Fibroblast of skin of scalp (primary cell): ENCODE measurements around the gene LASP1NB.
"Not testable (repeated sequence)": the region's sequence is repeated elsewhere in the genome, so short reads cannot be mapped to it uniquely, and the experiment has no call there.

ENCODE experiments used
- DNase-seq: peaks from one replicate; pipeline ENCODE4 v3.0.0-alpha.2; 2013

LASP1NB gene

DNA sequence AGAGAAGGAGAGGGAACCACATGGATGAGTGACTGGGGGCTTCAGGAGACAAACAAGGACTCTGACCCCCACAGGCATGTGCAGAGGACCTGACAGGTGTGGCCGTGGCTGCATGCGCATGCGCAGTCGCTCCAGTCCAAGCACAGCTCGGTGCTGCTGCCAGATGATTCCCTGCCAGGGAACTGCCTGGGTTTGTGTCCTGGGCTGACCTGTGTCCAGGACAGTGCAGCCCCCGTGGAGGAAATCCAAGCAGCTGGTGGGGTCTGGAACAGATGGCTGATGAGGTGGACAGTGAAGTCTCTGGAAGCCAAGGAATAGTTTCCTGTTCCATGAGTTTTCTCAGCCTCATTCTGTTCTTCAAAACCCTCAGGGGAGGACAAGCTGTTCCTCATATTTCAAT lies 28.2 kb upstream of the LASP1NB start:
- DNase-seq, result no peak

DNA sequence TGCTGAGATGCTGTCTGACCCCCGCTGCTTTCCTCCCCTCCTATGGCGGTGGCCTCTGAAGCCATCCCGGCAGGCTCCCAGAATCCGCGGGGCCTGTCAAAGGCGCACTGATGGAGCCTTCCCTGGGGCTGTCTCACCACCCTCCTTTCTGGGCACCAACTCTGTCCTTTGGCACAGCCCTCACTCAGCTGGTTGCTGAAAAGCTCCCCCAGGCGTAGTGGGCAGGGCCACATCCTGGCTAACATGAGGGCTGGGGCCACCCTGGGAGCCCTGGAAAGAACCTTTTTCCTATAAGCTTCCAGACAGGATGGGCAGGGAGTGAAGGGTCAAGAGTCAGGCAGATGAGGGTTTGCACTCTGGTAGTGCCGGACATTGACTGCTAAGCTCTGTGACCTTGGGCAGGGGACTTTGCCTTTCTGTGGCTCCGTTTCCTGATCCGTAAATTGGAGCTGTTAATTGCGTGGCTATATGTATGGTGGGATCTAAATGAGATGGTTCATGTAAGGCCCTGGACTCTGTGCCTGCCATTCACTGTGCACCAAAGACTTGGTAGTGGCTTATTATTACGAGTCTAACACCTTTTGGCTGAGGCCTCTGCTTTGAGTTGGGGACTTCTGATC lies 27.6 kb upstream of the LASP1NB start:
- no peak for DNase-seq

DNA sequence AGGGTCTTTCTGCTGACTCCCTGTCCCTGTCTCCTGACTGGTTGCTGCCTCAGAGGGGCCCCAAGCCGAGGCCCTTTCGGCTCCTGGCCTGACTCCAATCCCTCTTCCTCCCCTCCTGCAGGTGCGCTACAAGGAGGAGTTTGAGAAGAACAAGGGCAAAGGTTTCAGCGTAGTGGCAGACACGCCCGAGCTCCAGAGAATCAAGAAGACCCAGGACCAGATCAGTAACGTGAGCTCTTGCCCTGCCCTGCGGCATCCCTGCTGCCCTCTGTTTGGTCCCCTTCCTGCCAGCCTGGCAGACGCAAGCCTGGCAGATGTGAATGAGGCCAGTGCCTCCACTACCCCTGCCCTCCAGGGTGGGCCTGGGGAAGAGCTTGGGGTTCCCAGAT lies 27.1 kb upstream of the LASP1NB start:
- no peak for DNase-seq

DNA sequence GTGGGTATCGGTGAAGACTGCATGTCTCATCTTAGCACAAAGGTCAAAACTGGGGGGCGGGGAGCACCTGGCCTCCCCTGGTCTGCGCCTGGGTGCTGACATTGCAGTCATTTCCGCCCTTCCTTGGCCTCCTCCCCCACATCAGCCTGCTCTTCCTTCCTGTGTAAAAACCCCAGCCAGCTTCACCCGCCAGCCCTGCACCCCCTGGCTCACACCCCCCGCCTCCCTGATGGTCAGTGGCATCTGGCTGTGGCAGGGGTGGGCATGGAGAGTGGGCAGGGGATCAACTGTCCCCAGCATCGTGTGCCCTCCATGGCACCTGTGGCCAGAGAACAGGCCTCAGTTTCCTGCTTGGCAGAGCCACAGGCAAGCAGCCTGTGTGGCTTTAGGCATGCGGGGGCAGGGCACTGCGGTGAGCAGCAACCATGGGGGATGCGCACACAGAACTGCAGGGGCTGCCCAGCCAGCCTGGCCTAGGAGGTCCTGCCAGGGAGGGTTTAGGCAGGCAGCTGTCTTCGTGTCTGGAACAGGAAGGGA lies 26.5 kb upstream of the LASP1NB start:
- no peak for DNase-seq

DNA sequence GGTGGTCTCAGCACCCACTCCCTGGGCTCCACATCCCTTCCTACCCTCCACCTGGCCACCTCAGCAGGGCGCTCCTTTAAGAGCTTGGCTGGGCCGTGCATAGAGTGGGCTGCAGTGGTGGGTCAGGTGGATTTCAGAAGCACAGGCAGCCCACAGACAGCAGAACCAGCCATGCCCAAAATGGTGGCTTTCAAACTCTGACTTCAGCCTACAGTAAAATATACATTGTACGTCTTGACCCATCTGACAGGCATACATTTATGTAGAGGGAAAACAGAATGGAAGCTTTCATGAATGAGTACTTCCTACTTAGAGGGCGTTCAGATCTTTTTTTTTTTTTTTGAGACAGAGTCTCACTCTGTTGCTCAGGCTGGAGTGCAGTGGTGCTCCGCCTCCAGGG lies 26.0 kb upstream of the LASP1NB start:
- no peak for DNase-seq

DNA sequence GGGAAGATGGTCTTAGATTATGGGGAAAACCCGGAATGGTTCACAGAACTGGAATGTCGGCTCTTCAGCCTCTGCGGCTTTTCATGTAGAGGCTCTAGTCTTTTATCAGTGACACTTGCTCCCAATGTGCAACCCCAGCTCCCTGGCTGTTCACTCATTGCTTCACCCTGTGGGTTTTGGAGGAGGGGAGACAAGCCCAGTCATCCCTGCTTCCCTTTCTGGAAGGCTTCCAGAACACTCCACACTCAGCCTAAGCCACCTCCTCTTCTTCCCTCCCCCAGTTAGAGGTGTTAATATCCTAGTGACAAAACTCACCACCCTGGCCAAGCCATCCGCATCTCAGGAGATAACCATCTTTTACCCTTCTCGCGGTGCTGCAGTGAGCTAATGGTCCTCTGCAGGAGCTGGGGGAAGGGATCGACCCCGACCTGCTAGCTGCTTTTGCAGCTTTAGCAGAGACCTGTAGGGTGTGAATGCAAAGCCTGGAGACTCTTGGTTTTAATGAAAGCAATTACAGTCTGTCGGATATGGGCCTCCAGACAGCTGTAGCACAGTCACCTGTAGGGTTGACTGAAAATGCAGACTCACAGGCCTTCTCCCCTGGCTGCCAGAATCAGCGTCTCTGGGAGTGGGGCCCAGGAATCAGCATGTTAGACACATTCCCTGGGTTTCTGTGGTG lies 24.3 kb upstream of the LASP1NB start:
- peak; percentile 97 for DNase-seq

DNA sequence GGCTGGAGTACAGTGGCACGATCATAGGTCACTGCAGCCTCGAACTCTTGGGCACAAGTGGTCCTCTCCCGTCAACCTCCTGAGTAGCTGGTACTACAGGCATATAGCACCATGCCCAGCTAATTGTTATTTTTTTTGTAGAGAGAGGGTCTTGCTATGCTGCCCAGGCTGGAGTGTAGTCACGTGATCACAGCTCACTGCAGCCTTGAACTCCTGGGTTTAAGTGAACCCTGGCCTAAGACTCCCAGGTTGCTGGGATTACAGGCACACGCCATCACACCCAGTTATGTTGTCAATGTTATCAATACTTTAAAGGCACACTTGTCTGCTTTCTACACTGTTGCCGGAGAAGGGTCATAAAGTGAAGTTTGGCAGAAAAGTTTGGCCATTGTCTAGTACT lies 22.0 kb upstream of the LASP1NB start:
- DNase-seq, result no peak

DNA sequence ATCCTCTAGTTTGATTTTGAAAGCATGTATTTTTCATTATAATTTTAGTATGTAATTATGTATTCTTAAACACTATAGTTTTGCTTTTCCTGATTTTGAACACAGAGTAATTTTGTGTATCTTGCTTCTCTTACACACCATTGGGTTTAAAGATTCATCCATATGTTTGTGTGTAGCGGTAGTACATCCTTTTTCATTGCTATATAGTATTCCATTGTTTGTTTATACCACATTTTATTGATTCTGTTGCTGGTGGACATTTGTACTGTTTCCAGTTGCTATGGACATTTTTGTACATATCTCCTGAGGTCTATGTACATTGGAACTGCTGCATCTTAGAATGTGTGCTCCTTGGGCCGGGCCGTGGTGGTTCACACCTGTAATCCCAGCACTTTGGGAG lies 20.5 kb upstream of the LASP1NB start:
- no peak for DNase-seq

DNA sequence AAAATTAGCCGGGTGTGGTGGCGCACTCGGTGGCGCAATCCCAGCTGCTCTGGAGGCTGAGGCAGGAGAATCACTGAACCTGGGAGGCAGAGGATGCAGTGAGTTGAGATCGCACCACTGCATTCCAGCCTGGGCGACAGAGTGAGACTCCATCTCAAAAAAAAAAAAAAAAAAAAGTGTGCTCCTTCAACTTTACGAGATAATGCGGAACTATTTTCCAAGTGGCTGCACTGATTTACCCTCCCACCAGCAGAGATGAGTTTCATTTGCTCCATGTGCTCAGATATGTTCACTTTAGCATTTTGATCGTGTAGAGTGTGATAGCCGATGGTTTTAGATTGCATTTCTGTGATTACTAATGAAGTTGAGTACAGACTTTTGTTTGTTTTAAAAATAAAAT lies 20.0 kb upstream of the LASP1NB start:
- no peak for DNase-seq

DNA sequence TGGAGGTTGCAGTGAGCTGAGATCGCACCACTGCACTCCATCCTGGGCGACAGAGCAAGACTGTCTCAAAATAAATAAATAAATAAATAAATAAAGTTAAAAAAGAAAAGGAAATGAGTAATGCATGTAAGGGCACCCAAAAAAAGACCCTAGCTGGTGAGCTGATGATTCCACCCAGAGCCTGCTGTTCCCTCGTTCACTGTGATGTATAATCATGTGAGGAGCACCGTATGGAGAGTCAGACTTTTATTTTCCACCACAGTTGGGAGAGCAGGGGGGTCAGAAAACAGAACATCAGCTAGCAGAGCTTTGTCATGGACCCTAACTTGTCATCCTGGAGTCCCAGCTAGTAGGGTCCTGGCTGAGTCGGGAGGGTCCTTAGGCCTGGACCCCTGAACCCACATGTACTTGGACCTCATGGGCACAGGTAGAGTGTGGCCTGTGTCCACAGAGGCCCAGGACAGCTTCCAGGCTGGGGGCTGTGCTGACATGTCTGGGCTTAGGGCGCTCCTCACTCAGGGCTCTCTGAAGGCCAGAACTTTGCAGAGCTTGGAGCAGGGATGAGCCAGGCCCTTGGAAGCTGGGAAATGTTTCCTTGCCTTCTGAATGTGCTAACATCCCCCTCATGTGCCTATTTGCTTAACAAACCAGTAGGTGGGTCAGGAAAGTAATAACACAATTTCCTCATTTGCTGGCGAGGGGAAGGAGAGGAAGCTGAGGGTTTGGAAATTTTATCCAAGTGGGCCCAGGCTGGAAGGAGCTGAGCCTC lies 18.8 kb upstream of the LASP1NB start:
- no peak for DNase-seq

DNA sequence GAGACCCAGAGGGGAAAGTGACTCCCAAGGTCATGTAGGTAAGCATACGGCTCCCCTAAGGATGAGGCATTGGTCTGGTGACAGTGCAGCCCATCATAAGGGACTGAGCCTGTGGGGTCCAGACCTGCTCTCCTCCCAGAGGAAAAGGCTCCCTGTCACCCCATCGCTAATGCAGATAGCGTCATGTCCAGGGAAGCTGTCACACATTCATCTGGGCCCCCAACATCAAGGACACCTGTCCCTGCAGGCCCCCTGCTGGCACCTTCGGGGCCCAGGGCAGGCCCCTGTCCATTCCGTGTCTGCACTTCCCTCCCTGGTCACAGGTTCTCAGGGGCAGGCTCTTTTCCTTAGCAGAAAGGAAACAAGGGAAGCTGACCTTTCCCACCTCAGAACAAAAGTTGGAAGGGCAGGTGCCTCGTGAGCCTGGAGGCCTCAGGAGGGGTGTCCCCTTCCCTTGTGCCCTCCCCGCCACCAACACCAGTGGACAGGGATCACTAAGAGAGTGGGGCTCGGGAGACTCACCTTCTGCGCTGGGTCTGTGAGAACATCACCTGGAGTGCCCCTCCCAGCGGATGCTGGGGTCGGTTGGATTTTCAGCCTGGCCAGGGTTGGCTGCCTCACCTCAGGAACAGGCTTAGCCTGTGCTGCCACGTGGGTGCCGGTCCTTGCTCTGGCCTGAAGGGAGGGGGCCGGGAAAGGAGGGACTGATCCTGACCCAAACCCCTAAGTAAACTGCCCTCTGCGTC lies 17.3 kb upstream of the LASP1NB start:
- DNase-seq, result no peak

DNA sequence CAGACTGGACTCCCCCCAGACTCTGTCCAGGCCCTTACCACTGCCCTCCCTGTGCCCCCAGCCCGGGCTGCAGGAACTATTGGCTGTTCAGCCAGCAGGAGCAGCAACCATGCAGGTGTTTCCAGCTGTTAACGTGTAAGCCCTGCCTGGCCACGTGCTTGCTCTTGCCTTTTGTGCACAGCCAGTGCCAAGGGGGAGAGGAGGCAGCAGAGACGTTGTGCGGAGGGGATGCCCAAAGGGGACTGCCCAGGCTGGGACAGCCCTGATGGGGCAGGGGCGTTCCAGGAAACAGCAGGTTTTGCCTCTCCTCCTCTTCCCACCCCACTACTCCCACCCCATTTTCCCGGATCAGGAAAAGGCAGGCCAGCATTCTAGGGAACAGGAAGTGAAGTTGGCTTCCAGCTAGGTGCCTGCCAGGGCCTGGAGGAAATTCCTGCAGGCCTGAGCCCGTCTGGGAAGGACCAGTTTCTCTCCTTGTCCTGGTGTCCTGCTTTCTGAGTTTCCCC lies 16.7 kb upstream of the LASP1NB start:
- no peak for DNase-seq

DNA sequence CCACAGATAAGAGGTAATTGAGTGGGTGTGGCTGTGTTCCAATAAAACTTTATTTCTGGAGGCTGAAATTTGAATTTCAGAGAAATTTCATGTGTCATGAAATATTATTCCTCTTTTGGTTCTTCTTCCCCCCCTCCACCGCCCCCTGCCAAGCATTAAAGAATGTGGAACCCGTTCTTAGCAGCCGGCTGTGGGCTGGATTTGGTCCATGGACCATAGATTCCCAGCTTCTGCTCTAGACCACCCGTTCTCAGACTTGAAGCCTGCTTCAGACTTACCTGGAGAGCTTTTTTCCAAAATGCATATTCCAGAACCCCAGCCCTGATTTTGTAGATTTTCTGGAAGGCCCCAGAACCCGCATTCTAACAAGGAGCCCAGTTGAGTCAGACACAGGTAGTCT lies 15.1 kb upstream of the LASP1NB start:
- DNase-seq, result peak; percentile 47

DNA sequence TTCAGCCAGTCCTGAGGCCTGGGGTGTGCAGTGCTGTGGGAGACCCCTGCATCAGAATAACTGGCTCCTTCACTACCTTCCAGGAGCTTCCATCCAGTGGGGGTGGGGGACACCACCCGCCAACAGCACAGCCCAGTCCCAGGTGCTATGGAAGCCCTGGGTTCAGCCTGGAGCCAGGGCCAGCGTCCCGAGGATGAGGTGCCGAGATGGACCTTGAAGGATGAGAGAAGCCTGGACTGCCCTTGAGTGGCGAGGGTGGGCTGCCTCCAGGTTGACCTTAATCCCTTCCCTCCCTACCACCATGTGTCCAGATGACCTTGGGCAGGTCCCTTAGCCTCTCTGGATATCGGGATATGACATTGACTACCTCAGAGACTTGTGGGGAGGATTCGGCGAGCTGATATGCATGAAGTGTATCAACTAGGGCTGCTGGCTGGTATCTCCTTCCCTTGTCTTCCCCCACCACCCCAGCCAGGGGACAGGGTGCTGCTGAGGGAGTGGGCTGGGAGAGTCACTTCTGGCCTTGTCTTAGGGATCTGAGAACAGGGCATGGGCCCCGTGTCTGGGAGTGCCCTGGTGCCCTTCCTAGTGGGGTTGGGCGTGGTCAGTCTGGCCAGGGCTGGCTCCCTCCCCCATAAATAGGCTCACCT lies 14.2 kb upstream of the LASP1NB start:
- DNase-seq, result no peak

DNA sequence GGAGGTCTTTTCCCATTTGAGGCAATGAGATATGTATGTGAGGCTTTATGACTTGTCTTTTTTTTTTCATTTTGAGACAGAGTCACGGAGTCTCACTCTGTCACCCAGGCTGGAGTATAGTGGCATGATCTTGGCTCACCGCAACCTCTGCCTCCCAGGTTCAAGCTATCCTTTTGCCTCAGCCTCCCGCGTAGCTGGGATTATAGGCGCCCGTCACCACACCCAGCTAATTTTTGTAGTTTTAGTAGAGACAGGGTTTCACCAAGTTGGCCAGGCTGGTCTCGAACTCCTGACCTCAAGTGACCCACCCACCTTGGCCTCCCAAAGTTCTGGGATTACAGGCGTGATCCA lies 13.7 kb upstream of the LASP1NB start:
- not testable (repeated sequence) for DNase-seq

DNA sequence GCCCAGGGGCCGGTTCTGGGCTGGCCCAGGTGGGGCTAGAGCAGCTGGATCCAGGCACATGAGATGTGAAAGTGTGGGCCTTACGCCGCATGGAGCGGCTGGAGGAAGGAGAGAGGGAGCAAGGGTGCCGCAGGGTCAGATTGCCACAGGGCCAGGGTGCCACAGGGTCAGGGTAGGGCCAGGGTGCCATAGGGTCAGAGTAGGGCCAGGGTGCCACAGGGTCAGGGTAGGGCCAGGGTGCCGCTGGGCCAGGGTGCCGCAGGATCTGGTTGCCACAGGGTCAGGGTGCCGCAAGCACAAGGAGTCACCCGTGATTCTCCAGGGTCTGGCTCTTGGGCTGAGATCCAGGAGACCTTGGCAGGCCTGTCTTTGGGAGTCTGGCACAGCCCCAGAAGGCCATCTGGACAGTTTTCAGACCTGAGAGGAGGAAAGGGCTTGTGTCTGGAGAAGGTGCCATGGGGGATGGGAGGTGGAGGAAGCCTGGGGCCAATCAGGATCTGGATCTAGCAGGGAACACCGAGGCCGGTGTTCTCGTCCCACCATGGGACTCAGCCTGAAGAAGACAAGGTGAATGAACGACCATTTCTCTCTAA lies 13.1 kb upstream of the LASP1NB start:
- no peak for DNase-seq

DNA sequence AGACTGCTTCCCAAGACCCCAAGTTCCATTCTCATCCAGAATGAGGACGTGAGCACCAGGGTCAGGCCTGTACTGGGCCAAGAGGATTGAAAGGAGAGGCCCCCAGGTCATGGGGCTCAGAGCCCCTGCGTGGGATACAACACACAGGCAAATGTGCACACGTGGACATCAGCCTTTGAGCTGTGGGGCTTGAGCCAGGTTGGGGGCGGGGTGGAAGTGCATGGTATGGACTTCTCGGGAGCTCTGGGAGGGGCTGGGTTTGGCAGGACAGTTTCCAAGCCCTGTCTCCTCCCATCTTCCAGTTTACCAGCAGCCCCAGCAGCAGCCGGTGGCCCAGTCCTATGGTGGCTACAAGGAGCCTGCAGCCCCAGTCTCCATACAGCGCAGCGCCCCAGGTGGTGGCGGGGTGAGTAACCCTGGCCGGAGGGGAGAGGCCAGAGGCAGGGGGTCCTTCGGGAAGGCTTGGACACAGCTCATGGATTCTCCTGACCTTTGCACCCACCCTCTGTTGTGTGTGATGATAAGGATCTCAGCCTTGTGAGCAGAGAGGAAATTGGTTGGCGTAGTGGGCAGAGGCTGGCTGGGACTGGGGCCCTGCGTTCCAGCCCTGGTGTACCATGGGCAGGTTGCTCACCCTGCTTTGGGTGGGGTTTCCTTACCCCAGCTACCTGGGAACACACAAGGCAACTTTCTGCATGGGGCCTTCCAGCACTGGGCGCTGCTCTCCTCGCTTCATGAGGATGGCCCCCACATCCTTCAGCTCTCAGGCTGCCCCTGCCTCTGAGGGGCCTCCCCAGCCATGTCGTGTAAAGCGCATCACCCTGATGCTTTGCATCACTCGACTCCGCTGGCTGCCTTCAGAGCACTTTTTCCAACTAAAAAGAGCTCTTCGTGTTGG lies 10.4 kb upstream of the LASP1NB start:
- no peak for DNase-seq

DNA sequence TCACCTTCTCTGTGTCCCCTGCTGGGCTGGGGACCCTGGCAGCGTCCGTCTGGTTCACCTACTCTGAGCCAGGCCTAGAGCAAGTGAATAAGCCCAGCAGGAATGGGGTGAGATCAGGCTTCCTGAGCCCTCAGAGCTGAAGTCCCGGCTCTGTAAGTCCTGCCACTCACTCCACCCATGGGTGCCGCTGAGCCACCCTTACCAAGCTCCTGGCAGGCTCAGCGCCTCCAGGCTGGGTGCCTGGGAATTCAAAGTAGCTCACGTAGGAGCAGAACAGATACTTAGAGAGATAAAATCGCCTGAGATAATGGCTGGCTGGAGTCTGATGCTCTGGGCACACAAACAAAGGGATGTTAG lies 9.8 kb upstream of the LASP1NB start:
- DNase-seq, result no peak

DNA sequence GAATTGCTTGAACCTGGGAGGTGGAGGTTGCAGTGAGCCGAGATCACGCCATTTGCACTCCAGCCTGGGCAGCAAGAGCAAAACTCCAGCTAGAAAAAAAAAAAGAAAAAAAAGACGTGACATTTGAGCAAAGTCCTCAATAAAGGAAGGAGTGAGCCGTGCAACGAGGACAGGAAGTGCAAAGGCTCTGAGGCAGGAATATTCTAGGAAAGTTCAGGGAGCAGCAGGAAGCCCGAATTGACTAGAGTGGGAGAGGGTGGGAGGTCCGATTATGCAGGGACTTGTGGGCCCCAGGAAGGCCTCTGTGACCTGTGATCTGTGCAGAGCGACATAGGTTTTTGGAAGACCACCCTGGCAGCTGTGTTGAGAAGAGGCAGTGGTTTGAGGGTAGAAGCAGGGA lies 8.6 kb upstream of the LASP1NB start:
- DNase-seq, result no peak

DNA sequence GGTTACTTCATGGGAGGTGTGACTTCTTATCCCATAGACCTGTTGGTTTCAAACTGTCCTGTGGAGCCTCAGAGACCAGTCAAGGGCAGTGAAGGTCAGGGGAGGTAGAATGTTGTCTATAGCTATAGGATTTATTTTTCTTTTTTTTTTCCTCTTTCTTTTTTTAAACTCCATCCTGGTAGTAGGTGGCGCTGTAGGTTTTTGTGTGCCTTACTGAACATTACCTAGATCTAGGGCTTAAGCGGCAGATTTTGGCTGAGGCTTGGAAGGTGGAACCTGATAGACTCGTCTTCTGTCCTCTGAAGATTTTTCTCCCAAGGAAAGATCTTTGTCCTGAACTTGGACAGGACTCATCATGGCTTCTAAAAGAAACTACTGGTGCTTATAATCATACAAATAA lies 8.2 kb upstream of the LASP1NB start:
- no peak for DNase-seq
